HuH-7 (cell line): ENCODE data around the gene CD248.
"Not testable (repeated sequence)": the region's sequence is repeated elsewhere in the genome, so short reads cannot be mapped to it uniquely, and the experiment has no call there.

ENCODE experiments used
- DNase-seq: peaks from one replicate; pipeline ENCODE4 v3.0.0; 2011; ENCODE audit warnings: low spot score

CD248 gene

GRCh38 chr11:66288671-66289547 lies 27.9 kb downstream of the CD248 start, which contains the start of gene YIF1A:
YIF1A (minus strand) TSS chr11:66289143; CDS start chr11:66288985, 158 bp downstream.
- DNase-seq, result peak; percentile 100

- peak; percentile 88 for DNase-seq
Observed at GRCh38 chr11:66287889-66288670, 28.8 kb downstream of the CD248 start.

- no peak for DNase-seq
Observed at GRCh38 chr11:66287211-66287888, 29.5 kb downstream of the CD248 start.

- no peak for DNase-seq
Observed at GRCh38 chr11:66286699-66287098, 30.1 kb downstream of the CD248 start.

- DNase-seq, result no peak
Observed at GRCh38 chr11:66285250-66285947, 31.4 kb downstream of the CD248 start.

- no peak for DNase-seq
Observed at GRCh38 chr11:66284526-66285078, 32.2 kb downstream of the CD248 start.

GRCh38 chr11:66283461-66284105 lies 33.3 kb downstream of the CD248 start:
- DNase-seq, result no peak

GRCh38 chr11:66282468-66283455 lies 34.1 kb downstream of the CD248 start:
- peak; percentile 100 for DNase-seq

GRCh38 chr11:66281776-66282467 lies 34.9 kb downstream of the CD248 start:
- no peak for DNase-seq

GRCh38 chr11:66281001-66281400 lies 35.8 kb downstream of the CD248 start:
- no peak for DNase-seq

- no peak for DNase-seq
Observed at GRCh38 chr11:66280428-66280827, 36.4 kb downstream of the CD248 start.

- peak; percentile 75 for DNase-seq
Observed at GRCh38 chr11:66279092-66279734, 37.6 kb downstream of the CD248 start.

- peak; percentile 80 for DNase-seq
Observed at GRCh38 chr11:66278363-66279091, 38.3 kb downstream of the CD248 start.

- DNase-seq, result peak; percentile 100
Observed at GRCh38 chr11:66277471-66278362, 39.1 kb downstream of the CD248 start, which contains the start of gene CNIH2. CNIH2 (plus strand) TSS chr11:66278175; CDS start chr11:66278457, 282 bp downstream.

GRCh38 chr11:66277064-66277463 lies 39.8 kb downstream of the CD248 start:
- DNase-seq, result not testable (repeated sequence)

GRCh38 chr11:66276619-66277018 lies 40.2 kb downstream of the CD248 start:
- not testable (repeated sequence) for DNase-seq
